ENCODE data around the gene MST1R.
A peak's percentile ranks its signal among the peaks of the same experiment; 100 is the strongest.
"Not testable (repeated sequence)": the region's sequence is repeated elsewhere in the genome, so short reads cannot be mapped to it uniquely, and the experiment has no call there.

The MST1R gene

DNA sequence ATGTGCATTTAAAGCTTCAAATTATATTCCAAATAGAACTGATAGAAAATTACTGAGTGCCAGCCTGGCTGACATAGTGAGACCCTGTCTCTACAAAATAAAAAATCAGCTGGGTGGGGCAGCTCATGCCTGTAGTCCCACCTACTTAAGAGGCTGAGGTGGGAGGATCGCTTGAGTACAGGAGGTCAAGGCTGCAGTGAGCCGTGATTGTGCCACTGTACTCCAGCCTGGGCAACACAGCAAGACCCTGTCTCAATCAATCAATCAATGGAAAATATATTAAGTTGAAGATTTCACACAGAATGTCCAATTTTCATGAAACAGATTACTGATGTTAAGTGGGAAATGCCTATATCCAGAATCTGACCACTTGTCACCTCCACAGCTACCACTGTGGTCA is 21.8 kb upstream of the MST1R start:
- Mint-ChIP-seq H3K27me3 (no peaks in the 10 kb centered on the region), H3K27ac (no peak overlapping the region), H3K9me3 (no peaks in the 10 kb centered on the region), H3K4me1 (ENCODE audit: low read depth) (peaks cover 24% of the 10 kb centered on the region), H3K36me3 (ENCODE audit: low read depth) (peaks cover 4% of the 10 kb centered on the region), H3K4me3 (no peak overlapping the region)

- Mint-ChIP-seq H3K36me3 (ENCODE audit: low read depth) (peaks cover 4% of the 10 kb centered on the region), H3K4me3 (no peak overlapping the region), H3K4me1 (ENCODE audit: low read depth) (peaks cover 17% of the 10 kb centered on the region), H3K27ac (no peak overlapping the region), H3K9me3 (no peaks in the 10 kb centered on the region), H3K27me3 (no peaks in the 10 kb centered on the region)
Observed at GRCh38 chr3:49924683-49925082, 21.0 kb upstream of the MST1R start.

DNA sequence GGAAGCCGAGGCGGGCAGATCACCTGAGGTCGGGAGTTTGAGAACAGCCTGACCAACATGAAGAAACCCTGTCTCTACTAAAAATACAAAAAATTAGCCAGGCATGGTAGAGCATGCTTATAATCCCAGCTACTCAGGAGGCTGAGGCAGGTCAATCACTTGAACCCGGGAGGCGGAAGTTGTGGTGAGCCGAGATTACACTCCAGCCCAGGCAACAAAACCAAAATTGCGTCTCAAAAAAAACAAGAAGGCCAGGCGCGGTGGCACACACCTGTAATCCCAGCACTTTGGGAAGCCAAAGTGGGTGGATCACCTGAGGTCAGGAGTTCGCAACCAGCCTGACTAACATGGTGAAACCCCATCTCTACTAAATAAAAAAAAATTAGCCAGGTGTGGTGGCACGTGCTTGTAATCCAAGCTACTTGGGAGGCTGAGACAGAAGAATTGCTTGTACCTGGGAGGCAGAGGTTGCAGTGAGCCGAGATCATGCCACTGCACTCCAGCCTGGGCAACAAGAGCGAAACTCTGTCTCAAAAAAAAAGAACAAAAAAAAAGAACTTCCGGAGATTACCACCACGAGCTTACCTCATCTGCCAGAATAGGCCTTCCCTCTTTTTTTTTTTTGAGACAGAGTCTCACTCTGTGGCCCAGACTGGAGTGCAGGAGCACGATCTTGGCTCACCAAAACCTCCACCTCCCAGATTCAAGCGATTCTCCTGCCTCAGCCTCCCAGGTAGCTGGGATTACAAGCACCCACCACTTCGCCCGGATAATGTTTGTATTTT is 14.3 kb upstream of the MST1R start:
- H3K36me3 Mint-ChIP-seq (ENCODE audit: low read depth); H3K27me3 Mint-ChIP-seq; H3K4me3 Mint-ChIP-seq; H3K27ac Mint-ChIP-seq; H3K9me3 Mint-ChIP-seq; H3K4me1 Mint-ChIP-seq (ENCODE audit: low read depth): not testable (repeated sequence)

DNA sequence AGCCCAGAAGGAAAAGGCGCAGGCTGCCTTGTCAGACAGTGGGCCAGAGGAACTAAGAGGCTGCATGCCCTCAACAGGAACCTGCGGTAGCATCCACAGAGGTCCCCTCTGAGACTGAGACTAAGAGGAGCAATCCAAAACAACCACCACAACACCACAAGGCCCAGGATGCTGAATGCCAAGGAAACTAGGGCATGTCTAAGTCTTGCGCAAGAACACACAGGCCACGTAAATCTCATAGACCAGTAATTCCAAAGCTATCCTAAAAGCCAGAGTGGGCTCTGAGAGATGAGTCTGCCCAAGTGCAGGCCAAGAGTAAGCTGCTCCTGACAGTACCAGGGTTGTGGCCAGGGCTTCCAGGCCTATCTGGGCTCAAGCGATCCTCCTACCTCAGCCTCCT is 13.0 kb upstream of the MST1R start:
- Mint-ChIP-seq H3K27me3 (no peaks in the 10 kb centered on the region), H3K27ac (no peak overlapping the region), H3K4me3 (no peak overlapping the region), H3K9me3 (no peaks in the 10 kb centered on the region), H3K36me3 (ENCODE audit: low read depth) (no peaks in the 10 kb centered on the region), H3K4me1 (ENCODE audit: low read depth) (no peaks in the 10 kb centered on the region)

- no peak overlapping the region for H3K4me3 Mint-ChIP-seq
- H3K27ac Mint-ChIP-seq: no peak overlapping the region
- no peaks in the 10 kb centered on the region for H3K27me3 Mint-ChIP-seq
- H3K4me1 Mint-ChIP-seq (ENCODE audit: low read depth): no peaks in the 10 kb centered on the region
- peaks cover 4% of the 10 kb centered on the region for H3K36me3 Mint-ChIP-seq (ENCODE audit: low read depth)
- H3K9me3 Mint-ChIP-seq: no peaks in the 10 kb centered on the region
Observed at GRCh38 chr3:49914906-49915305, 11.2 kb upstream of the MST1R start.

DNA sequence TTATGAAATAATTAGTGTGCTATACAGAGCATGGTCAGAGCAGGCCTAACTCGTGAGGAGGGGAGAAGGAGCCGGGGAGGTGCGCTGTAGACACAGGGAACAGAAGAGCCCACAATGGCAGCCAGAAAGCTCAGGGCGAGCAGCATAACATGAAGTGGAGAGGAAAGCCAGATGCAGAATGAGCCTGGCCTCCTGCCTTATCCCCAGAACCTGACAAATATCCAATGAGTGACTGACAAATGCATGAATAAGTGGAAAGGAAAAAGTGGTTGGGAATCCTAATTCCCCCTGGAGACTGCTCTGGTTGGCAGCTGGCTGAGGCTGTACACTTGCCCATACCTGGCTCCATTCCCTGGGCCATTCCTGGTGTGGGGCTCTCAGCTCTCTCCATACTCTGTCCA is 9.2 kb upstream of the MST1R start:
- Mint-ChIP-seq H3K4me3 (no peak overlapping the region), H3K27ac (no peak overlapping the region), H3K9me3 (no peaks in the 10 kb centered on the region), H3K36me3 (ENCODE audit: low read depth) (peaks cover 4% of the 10 kb centered on the region), H3K4me1 (ENCODE audit: low read depth) (no peaks in the 10 kb centered on the region), H3K27me3 (no peaks in the 10 kb centered on the region)

- peaks cover 4% of the 10 kb centered on the region for H3K36me3 Mint-ChIP-seq (ENCODE audit: low read depth)
- H3K27me3 Mint-ChIP-seq: no peaks in the 10 kb centered on the region
- no peak overlapping the region for H3K4me3 Mint-ChIP-seq
- no peak overlapping the region for H3K27ac Mint-ChIP-seq
- no peaks in the 10 kb centered on the region for H3K9me3 Mint-ChIP-seq
- H3K4me1 Mint-ChIP-seq (ENCODE audit: low read depth): peaks cover 2% of the 10 kb centered on the region
Observed at GRCh38 chr3:49911611-49912010, 7.9 kb upstream of the MST1R start.

GRCh38 chr3:49911124-49911420 is 7.4 kb upstream of the MST1R start:
- Mint-ChIP-seq H3K36me3 (ENCODE audit: low read depth) (peaks cover 4% of the 10 kb centered on the region), H3K27ac (no peak overlapping the region), H3K9me3 (no peaks in the 10 kb centered on the region), H3K4me3 (no peak overlapping the region), H3K27me3 (no peaks in the 10 kb centered on the region), H3K4me1 (ENCODE audit: low read depth) (peaks cover 7% of the 10 kb centered on the region)

GRCh38 chr3:49910409-49911123 is 6.9 kb upstream of the MST1R start:
- H3K9me3 Mint-ChIP-seq: no peaks in the 10 kb centered on the region
- H3K36me3 Mint-ChIP-seq (ENCODE audit: low read depth): peaks cover 4% of the 10 kb centered on the region
- H3K4me3 Mint-ChIP-seq: no peak overlapping the region
- no peaks in the 10 kb centered on the region for H3K27me3 Mint-ChIP-seq
- peaks cover 12% of the 10 kb centered on the region for H3K4me1 Mint-ChIP-seq (ENCODE audit: low read depth)
- no peak overlapping the region for H3K27ac Mint-ChIP-seq

DNA sequence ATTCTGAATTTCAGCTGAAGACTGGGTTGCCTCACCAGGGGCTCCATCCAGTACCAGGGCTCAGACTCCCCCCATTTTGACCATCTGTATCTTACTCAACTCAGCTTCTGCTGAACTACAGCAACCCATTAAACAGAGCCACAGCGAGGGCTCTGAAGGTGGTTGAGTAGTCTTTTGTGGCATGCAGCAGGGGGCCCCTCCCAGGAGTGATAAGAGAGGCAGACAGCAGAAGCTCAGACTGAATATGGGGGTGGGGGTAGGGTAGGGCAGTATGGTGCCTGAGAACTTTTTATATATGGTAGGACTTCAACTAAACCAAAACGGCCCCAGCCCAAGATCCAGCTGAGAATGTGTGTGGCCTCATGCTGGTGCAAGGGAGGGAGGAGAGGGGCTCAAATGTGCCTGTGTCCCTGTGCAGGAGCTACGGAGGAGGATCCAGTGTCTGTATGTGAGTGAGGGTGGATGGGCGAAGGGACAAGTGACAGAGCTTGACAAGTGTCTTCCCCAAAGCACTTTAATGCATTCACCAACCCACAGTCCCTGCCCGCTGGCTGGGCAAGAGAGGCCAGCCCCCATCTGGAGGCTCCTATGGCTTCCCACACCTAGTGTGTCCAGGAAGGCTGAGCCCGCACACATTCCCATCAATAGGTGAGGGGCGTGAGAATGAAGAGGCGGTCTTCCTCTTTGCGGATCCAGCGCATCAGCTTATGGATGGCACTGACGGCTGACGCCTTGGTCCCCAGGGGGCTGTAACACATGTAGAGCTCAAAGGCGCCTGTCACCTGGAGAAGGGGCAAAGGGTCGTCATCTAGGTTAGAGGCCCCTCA is 4.9 kb upstream of the MST1R start:
- Mint-ChIP-seq H3K27me3 (no peaks in the 10 kb centered on the region), H3K4me1 (ENCODE audit: low read depth) (peaks cover 25% of the 10 kb centered on the region), H3K27ac (no peak overlapping the region), H3K36me3 (ENCODE audit: low read depth) (peaks cover 4% of the 10 kb centered on the region), H3K9me3 (no peaks in the 10 kb centered on the region), H3K4me3 (no peak overlapping the region)

GRCh38 chr3:49906073-49906743 is 2.5 kb upstream of the MST1R start:
- Mint-ChIP-seq H3K4me1 (ENCODE audit: low read depth) (peaks cover 25% of the 10 kb centered on the region), H3K27me3 (no peaks in the 10 kb centered on the region), H3K36me3 (ENCODE audit: low read depth) (peaks cover 4% of the 10 kb centered on the region), H3K4me3 (peak overlapping the region; percentile 55), H3K27ac (no peak overlapping the region), H3K9me3 (no peaks in the 10 kb centered on the region)

DNA sequence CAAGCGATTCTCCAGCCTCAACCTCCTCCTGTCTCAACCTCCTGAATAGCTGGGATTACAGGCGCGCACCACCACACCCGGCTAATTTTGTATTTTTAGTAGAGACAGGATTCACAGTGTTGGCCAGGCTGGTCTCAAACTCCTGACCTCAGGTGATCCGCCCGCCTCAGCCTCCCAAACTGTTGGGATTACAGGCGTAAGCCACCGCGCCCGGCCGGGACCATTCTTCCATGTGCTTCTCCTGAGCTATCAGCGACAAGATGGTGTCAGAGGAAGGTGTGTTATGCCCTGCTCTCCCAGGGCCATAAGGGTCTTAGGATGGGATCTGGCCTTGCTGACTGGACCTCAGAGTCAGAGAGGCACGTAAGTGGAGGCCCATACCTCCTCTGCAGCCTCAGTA is 775 bp upstream of the MST1R start:
- not testable (repeated sequence) for H3K27ac Mint-ChIP-seq; H3K9me3 Mint-ChIP-seq; H3K36me3 Mint-ChIP-seq (ENCODE audit: low read depth); H3K27me3 Mint-ChIP-seq
- Mint-ChIP-seq H3K4me3 (peak overlapping the region; percentile 84), H3K4me1 (ENCODE audit: low read depth) (peaks cover 25% of the 10 kb centered on the region)

- H3K9me3 Mint-ChIP-seq: no peaks in the 10 kb centered on the region
- H3K4me1 Mint-ChIP-seq (ENCODE audit: low read depth): peaks cover 25% of the 10 kb centered on the region
- no peak overlapping the region for H3K27ac Mint-ChIP-seq
- no peaks in the 10 kb centered on the region for H3K36me3 Mint-ChIP-seq (ENCODE audit: low read depth)
- no peak overlapping the region for H3K4me3 Mint-ChIP-seq
- no peaks in the 10 kb centered on the region for H3K27me3 Mint-ChIP-seq
Observed at GRCh38 chr3:49902511-49903345, 945 bp downstream of the MST1R start.
